MM.1S (cell line): ENCODE results near the gene C13orf46.
"Not testable (repeated sequence)": the region's sequence is repeated elsewhere in the genome, so short reads cannot be mapped to it uniquely, and the experiment has no call there.

ENCODE experiments used
- DNase-seq: peaks from one replicate; pipeline ENCODE4 v3.0.0-alpha.2; 2015
- H2AFZ ChIP-seq: fragments of 300-600 bp; sonication (generic); 2 replicates; pipeline ENCODE4 v1.6.0; 2016; ENCODE audit warnings: antibody characterized with exemption, low read length
- H3F3A ChIP-seq: fragments of 300-600 bp; sonication (generic); 2 replicates; pipeline ENCODE4 v1.6.1; 2016; ENCODE audit warnings: mild to moderate bottlenecking, antibody characterized with exemption, low read length, moderate library complexity, mixed read lengths; ENCODE audit not compliant: insufficient read depth
- H3K27ac ChIP-seq: fragments of 300-600 bp; sonication (generic); 2 replicates; pipeline ENCODE4 v1.5.1; 2016; ENCODE audit warnings: mild to moderate bottlenecking, low read length
- H3K27me3 ChIP-seq: fragments of 300-600 bp; sonication (generic); replicated peaks from 2 replicates; pipeline ENCODE4 v1.6.0; 2016; ENCODE audit warnings: low read length; ENCODE audit not compliant: insufficient read depth
- H3K36me3 ChIP-seq: fragments of 300-600 bp; sonication (generic); replicated peaks from 2 replicates; pipeline ENCODE4 v1.6.1; 2016; ENCODE audit warnings: mild to moderate bottlenecking, low read length, mixed read lengths; ENCODE audit not compliant: insufficient read depth
- H3K4me1 ChIP-seq: fragments of 300-600 bp; sonication (generic); 2 replicates; pipeline ENCODE4 v1.6.1; 2016; ENCODE audit warnings: low read length, mixed read lengths
- H3K4me2 ChIP-seq: fragments of 300-600 bp; sonication (generic); 2 replicates; pipeline ENCODE4 v1.6.0; 2016; ENCODE audit warnings: low read depth, low read length
- H3K4me3 ChIP-seq: fragments of 300-600 bp; sonication (generic); 2 replicates; pipeline ENCODE4 v1.5.1; 2016; ENCODE audit warnings: low read length, mixed read lengths
- H3K79me2 ChIP-seq: fragments of 300-600 bp; sonication (generic); 2 replicates; pipeline ENCODE4 v1.6.1; 2016; ENCODE audit warnings: mixed run types, low read length, mixed read lengths
- H3K9ac ChIP-seq: fragments of 300-600 bp; sonication (generic); 2 replicates; pipeline ENCODE4 v1.6.1; 2016; ENCODE audit warnings: low read length, mixed read lengths
- H3K9me2 ChIP-seq: fragments of 300-600 bp; sonication (generic); replicated peaks from 2 replicates; pipeline ENCODE4 v1.6.1; 2016; ENCODE audit warnings: mild to moderate bottlenecking, low read length, mixed read lengths; ENCODE audit not compliant: insufficient read depth
- H3K9me3 ChIP-seq: fragments of 300-600 bp; sonication (generic); replicated peaks from 2 replicates; pipeline ENCODE4 v1.6.1; 2016; ENCODE audit warnings: mild to moderate bottlenecking, low read length, mixed read lengths; ENCODE audit not compliant: insufficient read depth
- H4K20me1 ChIP-seq: fragments of 300-600 bp; sonication (generic); 2 replicates; pipeline ENCODE4 v1.6.1; 2016; ENCODE audit warnings: mild to moderate bottlenecking, low read length, moderate library complexity, mixed read lengths; ENCODE audit not compliant: insufficient read depth
- EZH2 ChIP-seq: fragments of 300-600 bp; sonication (generic); optimal IDR thresholded peaks from 2 replicates; pipeline ENCODE3; 2017; ENCODE audit warnings: low read depth, mild to moderate bottlenecking, antibody characterized with exemption, low read length, mixed read lengths
- EZH2phosphoT487 ChIP-seq: fragments of 300-600 bp; sonication (generic); IDR thresholded peaks from 2 replicates; pipeline ENCODE4 v1.6.1; 2018; ENCODE audit warnings: antibody characterized with exemption, low read length
- TF ChIP-seq, protein P1 (sequence below): fragments of 300-600 bp; sonication (generic); IDR thresholded peaks from 2 replicates; pipeline ENCODE4 v1.5.1; 2016; ENCODE audit warnings: antibody characterized with exemption, low read length, mixed read lengths

The C13orf46 gene

DNA sequence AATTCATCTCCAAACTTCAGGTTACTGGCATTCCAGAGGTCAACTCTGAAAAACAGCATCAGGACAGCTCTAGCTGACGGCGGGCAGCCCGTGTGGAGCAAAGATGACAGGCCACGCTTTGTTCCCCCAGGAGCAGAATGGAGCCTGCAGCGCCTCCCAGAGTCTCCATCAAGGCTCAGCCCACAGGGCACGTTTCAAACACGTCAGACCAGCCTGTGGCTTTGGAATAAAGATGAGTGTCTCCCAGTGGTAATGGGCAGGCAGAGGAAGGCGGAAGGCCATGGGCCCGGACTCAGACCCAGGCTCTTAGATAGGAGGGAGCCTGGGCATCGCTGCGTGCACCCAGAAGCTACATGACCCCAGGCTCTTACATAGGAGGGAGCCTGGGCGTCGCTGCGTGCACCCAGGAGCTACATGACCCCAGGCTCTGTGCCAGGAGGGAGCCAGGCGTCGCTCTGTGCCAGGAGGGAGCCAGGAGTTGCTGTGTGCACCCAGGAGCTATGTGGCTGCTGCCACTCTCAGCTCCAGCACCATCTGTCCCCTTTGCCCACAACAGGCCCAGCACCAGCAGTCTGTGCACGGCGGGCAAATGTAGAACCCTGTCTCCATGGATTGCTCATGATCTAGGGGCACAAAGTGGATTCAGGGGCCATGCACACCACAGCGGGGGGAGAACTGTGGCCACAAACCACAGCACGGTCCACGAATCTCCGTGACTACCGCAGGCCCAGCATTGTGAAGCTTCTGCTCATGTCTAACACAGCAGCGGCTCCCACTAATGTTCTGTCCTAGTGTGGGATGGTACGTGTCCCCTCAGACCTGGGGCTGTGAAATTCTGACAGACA lies 47.8 kb upstream of the C13orf46 start:
- peaks cover 78% of the 10 kb centered on the region for H3K79me2 ChIP-seq

DNA sequence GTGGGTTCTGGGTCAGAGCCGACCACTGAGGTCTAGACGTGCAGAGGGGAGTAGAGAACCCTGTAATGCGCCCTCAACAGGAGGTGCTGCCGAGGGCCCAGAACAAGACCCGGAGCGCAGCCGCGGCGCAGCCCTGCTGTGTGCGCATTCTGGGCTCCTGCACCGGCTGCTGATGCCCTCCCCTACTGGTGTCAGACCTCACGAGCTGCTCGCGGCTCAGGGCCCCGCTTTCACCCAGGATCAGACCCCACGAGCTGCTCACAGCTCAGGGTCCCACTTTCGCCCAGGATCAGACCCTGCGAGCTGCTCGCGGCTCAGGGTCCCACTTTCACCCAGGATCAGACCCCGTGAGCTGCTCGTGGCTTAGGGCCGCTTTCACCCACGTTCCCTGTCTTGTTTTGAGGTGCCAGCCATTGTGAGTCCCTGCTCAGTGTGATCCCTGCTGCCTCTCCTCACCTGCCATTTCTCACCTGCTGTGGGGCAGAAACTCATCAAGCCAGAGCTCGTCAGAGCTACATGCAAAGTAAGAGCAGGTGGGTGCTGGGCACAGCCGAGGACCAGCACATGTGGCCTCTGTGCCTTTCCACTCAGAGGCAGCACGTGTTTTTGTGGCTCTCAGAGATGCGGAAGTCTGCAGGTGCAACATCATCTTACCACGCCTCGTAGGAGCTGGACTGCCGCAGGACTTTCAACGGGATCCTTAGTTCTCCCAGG lies 47.0 kb upstream of the C13orf46 start:
- Histone ChIP-seq H3K4me1 (peaks cover 23% of the 10 kb centered on the region), H3K27me3 (no peaks in the 10 kb centered on the region), H3K9me3 (no peaks in the 10 kb centered on the region), H2AFZ (no peak overlapping the region), H3F3A (peaks cover 19% of the 10 kb centered on the region), H3K9me2 (no peaks in the 10 kb centered on the region), H3K27ac (no peak overlapping the region), H3K36me3 (peaks cover 39% of the 10 kb centered on the region), H3K4me3 (no peak overlapping the region), H3K4me2 (no peak overlapping the region), H3K9ac (no peak overlapping the region), H3K79me2 (peaks cover 81% of the 10 kb centered on the region), H4K20me1 (no peaks in the 10 kb centered on the region)
- TF ChIP-seq, protein P1, sequence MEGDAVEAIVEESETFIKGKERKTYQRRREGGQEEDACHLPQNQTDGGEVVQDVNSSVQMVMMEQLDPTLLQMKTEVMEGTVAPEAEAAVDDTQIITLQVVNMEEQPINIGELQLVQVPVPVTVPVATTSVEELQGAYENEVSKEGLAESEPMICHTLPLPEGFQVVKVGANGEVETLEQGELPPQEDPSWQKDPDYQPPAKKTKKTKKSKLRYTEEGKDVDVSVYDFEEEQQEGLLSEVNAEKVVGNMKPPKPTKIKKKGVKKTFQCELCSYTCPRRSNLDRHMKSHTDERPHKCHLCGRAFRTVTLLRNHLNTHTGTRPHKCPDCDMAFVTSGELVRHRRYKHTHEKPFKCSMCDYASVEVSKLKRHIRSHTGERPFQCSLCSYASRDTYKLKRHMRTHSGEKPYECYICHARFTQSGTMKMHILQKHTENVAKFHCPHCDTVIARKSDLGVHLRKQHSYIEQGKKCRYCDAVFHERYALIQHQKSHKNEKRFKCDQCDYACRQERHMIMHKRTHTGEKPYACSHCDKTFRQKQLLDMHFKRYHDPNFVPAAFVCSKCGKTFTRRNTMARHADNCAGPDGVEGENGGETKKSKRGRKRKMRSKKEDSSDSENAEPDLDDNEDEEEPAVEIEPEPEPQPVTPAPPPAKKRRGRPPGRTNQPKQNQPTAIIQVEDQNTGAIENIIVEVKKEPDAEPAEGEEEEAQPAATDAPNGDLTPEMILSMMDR: no peak
- no peak for TF ChIP-seq EZH2
- TF ChIP-seq EZH2phosphoT487: no peak
- no peak for DNase-seq

More for the DNA sequence above, 47.8 kb upstream of the C13orf46 start:
- no peak for DNase-seq
- no peak overlapping the region for H2AFZ ChIP-seq
- H4K20me1 ChIP-seq: no peaks in the 10 kb centered on the region
- TF ChIP-seq EZH2phosphoT487: no peak
- TF ChIP-seq, protein P1: no peak
- TF ChIP-seq EZH2: no peak
- no peak overlapping the region for H3K4me2 ChIP-seq
- H3K27ac ChIP-seq: no peak overlapping the region
- peaks cover 31% of the 10 kb centered on the region for H3K36me3 ChIP-seq
- H3F3A ChIP-seq: peaks cover 27% of the 10 kb centered on the region
- H3K9me3 ChIP-seq: no peaks in the 10 kb centered on the region
- no peaks in the 10 kb centered on the region for H3K27me3 ChIP-seq
- no peak overlapping the region for H3K4me3 ChIP-seq
- H3K9ac ChIP-seq: no peak overlapping the region
- H3K9me2 ChIP-seq: no peaks in the 10 kb centered on the region
- H3K4me1 ChIP-seq: peaks cover 30% of the 10 kb centered on the region

DNA sequence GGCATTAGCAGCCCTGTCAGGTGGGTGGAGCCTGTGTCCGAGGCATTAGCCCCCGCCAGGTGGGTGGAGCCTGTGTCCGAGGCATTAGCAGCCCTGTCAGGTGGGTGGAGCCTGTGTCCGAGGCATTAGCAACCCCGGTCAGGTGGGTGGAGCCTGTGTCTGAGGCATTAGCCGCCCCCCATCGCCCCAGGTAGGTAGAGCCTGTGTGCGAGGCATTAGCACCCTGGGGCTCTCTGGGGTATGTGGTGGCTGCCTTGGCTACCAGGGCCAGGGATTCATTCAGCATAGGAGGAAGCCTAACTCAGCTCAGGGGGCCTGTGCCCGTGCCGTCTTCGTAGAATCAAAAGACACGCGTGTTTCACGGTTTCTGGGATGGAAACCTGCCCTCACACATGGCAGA lies 46.3 kb upstream of the C13orf46 start:
- peaks cover 46% of the 10 kb centered on the region for H3K36me3 ChIP-seq
- DNase-seq, H3K4me2 ChIP-seq, H3K9ac ChIP-seq, H3K27ac ChIP-seq, H3K9me3 ChIP-seq, H3K4me3 ChIP-seq, H2AFZ ChIP-seq, H3K9me2 ChIP-seq, H4K20me1 ChIP-seq, H3K27me3 ChIP-seq: not testable (repeated sequence)
- peaks cover 15% of the 10 kb centered on the region for H3K4me1 ChIP-seq
- H3K79me2 ChIP-seq: peaks cover 89% of the 10 kb centered on the region
- peaks cover 11% of the 10 kb centered on the region for H3F3A ChIP-seq
